ENCODE data around the gene CHD9. TPM values are rescaled to one million over a fixed set of nuclear protein-coding genes. Genes with fewer than 3 reads are reported as not detected.
A peak's percentile ranks its signal among the peaks of the same experiment; 100 is the strongest.

CHD9 gene
- total RNA-seq, 1 donor from 2014 or later, result 49.2 TPM

GRCh38 chr16:53085369-53085843 is 30.6 kb downstream of the CHD9 start:
- Mint-ChIP-seq H3K9me3 (ENCODE audit: unreplicated experiment) (no peaks in the 10 kb centered on the region), H3K27me3 (ENCODE audit: unreplicated experiment) (peaks cover 4% of the 10 kb centered on the region), H3K36me3 (ENCODE audit: low read depth, unreplicated experiment) (peaks cover 7% of the 10 kb centered on the region), H3K27ac (ENCODE audit: unreplicated experiment) (no peak overlapping the region), H3K4me1 (ENCODE audit: unreplicated experiment) (peaks cover 29% of the 10 kb centered on the region), H3K4me3 (ENCODE audit: unreplicated experiment) (no peak overlapping the region)
- no peak for TF ChIP-seq CTCF (IDR thresholded peaks at IDR 0.05; ENCODE audit: unreplicated experiment)
- DNase-seq (ENCODE audit: low spot score), result no peak

GRCh38 chr16:53085931-53086421 is 31.2 kb downstream of the CHD9 start:
- H3K4me3 Mint-ChIP-seq (ENCODE audit: unreplicated experiment), result no peak overlapping the region
- TF ChIP-seq CTCF (IDR thresholded peaks at IDR 0.05; ENCODE audit: unreplicated experiment), result no peak
- H3K27me3 Mint-ChIP-seq (ENCODE audit: unreplicated experiment), result peaks cover 4% of the 10 kb centered on the region
- no peak overlapping the region for H3K27ac Mint-ChIP-seq (ENCODE audit: unreplicated experiment)
- H3K9me3 Mint-ChIP-seq (ENCODE audit: unreplicated experiment), result no peaks in the 10 kb centered on the region
- H3K36me3 Mint-ChIP-seq (ENCODE audit: low read depth, unreplicated experiment), result peaks cover 2% of the 10 kb centered on the region
- no peak for DNase-seq (ENCODE audit: low spot score)
- peaks cover 29% of the 10 kb centered on the region for H3K4me1 Mint-ChIP-seq (ENCODE audit: unreplicated experiment)

- peaks cover 4% of the 10 kb centered on the region for H3K27me3 Mint-ChIP-seq (ENCODE audit: unreplicated experiment)
- H3K4me3 Mint-ChIP-seq (ENCODE audit: unreplicated experiment), result no peak overlapping the region
- no peak for TF ChIP-seq CTCF (IDR thresholded peaks at IDR 0.05; ENCODE audit: unreplicated experiment)
- DNase-seq (ENCODE audit: low spot score), result no peak
- H3K9me3 Mint-ChIP-seq (ENCODE audit: unreplicated experiment), result no peaks in the 10 kb centered on the region
- no peak overlapping the region for H3K27ac Mint-ChIP-seq (ENCODE audit: unreplicated experiment)
- H3K36me3 Mint-ChIP-seq (ENCODE audit: low read depth, unreplicated experiment), result no peaks in the 10 kb centered on the region
- H3K4me1 Mint-ChIP-seq (ENCODE audit: unreplicated experiment), result peaks cover 39% of the 10 kb centered on the region
Observed at GRCh38 chr16:53087101-53087500, 32.3 kb downstream of the CHD9 start.

- H3K27ac Mint-ChIP-seq (ENCODE audit: unreplicated experiment), result no peak overlapping the region
- no peak for DNase-seq (ENCODE audit: low spot score)
- H3K4me1 Mint-ChIP-seq (ENCODE audit: unreplicated experiment), result peaks cover 52% of the 10 kb centered on the region
- H3K27me3 Mint-ChIP-seq (ENCODE audit: unreplicated experiment), result peaks cover 2% of the 10 kb centered on the region
- no peak overlapping the region for H3K4me3 Mint-ChIP-seq (ENCODE audit: unreplicated experiment)
- TF ChIP-seq CTCF (IDR thresholded peaks at IDR 0.05; ENCODE audit: unreplicated experiment), result no peak
- H3K9me3 Mint-ChIP-seq (ENCODE audit: unreplicated experiment), result no peaks in the 10 kb centered on the region
- no peaks in the 10 kb centered on the region for H3K36me3 Mint-ChIP-seq (ENCODE audit: low read depth, unreplicated experiment)
Observed at GRCh38 chr16:53089434-53090285, 34.9 kb downstream of the CHD9 start.

- H3K27me3 Mint-ChIP-seq (ENCODE audit: unreplicated experiment), result peaks cover 2% of the 10 kb centered on the region
Observed at GRCh38 chr16:53090286-53090590, 35.4 kb downstream of the CHD9 start.

More at GRCh38 chr16:53090286-53090590, 35.4 kb downstream of the CHD9 start:
- H3K36me3 Mint-ChIP-seq (ENCODE audit: low read depth, unreplicated experiment), result no peaks in the 10 kb centered on the region
- H3K4me3 Mint-ChIP-seq (ENCODE audit: unreplicated experiment), result no peak overlapping the region
- peaks cover 55% of the 10 kb centered on the region for H3K4me1 Mint-ChIP-seq (ENCODE audit: unreplicated experiment)
- DNase-seq (ENCODE audit: low spot score), result no peak
- no peaks in the 10 kb centered on the region for H3K9me3 Mint-ChIP-seq (ENCODE audit: unreplicated experiment)
- H3K27ac Mint-ChIP-seq (ENCODE audit: unreplicated experiment), result peak overlapping the region; percentile 22
- no peak for TF ChIP-seq CTCF (IDR thresholded peaks at IDR 0.05; ENCODE audit: unreplicated experiment)

Data from endothelial cell (in vitro differentiated cells).